SK-N-SH (cell line): ENCODE measurements around the gene HRCT1. TPM values are rescaled to one million over a fixed set of nuclear protein-coding genes. Genes with fewer than 3 reads are reported as not detected.

Experiments
- CTCF ChIA-PET: fragments of 300-600, 350-600 bp; formaldehyde crosslinking; extraction: SDS; loops from one replicate; lab custom pipeline; 2021; lab: Yijun Ruan, JAX
- POLR2A ChIA-PET: fragments of 350-600 bp; sonication (Branson Sonifier 250); formaldehyde crosslinking; extraction: SDS; loops from one replicate; lab custom pipeline; 2020; ENCODE audit warnings: antibody characterized with exemption, inconsistent platforms; lab: Yijun Ruan, JAX
- DNase-seq: peaks from one replicate; pipeline ENCODE4 v3.0.0; 2012
- H2AFZ ChIP-seq: fragments of 200-600 bp; sonication (generic); 2 replicates; pipeline ENCODE4 v1.8.1; 2016; ENCODE audit warnings: antibody characterized with exemption, mild to moderate bottlenecking, low read depth
- H3F3A ChIP-seq: fragments of 200-600 bp; sonication (generic); replicated peaks from 2 replicates; pipeline ENCODE3; 2016; ENCODE audit warnings: antibody characterized with exemption, mild to moderate bottlenecking; ENCODE audit not compliant: insufficient read depth
- H3K27ac ChIP-seq, 2 experiments: fragments of 200-500 bp in 1 of 2; fragments of 200-600 bp in 1 of 2; sonication (Bioruptor generic) in 1 of 2; sonication (generic), shearing (Covaris generic) in 1 of 2; 2 replicates each; pipeline versions ENCODE4 v1.5.1 to v1.6.1; 2014 to 2016; ENCODE audit warnings: low read depth in 2 of 2, inconsistent platforms in 1 of 2, low read length in 1 of 2, mild to moderate bottlenecking in 1 of 2, mixed read lengths in 1 of 2
- H3K27me3 ChIP-seq: fragments of 200-600 bp; sonication (generic), shearing (Covaris generic); 2 replicates; pipeline ENCODE4 v1.6.1; 2016; ENCODE audit warnings: mixed run types; ENCODE audit not compliant: insufficient read depth
- H3K36me3 ChIP-seq, 2 experiments: fragments of 200-500 bp in 1 of 2; fragments of 200-600 bp in 1 of 2; sonication (Bioruptor generic) in 1 of 2; sonication (generic) in 1 of 2; replicated peaks in 1 of 2; 2 replicates each; pipeline versions ENCODE3 to v1.5.1; 2014 to 2016; ENCODE audit warnings: low read length in 1 of 2, mild to moderate bottlenecking in 1 of 2; ENCODE audit not compliant: insufficient read depth in 2 of 2, control insufficient read depth in 1 of 2
- H3K4me1 ChIP-seq, 2 experiments: fragments of 200-500 bp in 1 of 2; fragments of 200-600 bp in 1 of 2; sonication (Bioruptor generic) in 1 of 2; sonication (generic), shearing (Covaris generic) in 1 of 2; 2 replicates each; pipeline versions ENCODE4 v1.5.1 to v1.6.1; 2014 to 2016; ENCODE audit warnings: low read depth in 1 of 2, low read length in 1 of 2, mixed run types in 1 of 2; ENCODE audit not compliant: insufficient read depth in 2 of 2, control insufficient read depth in 1 of 2
- H3K4me2 ChIP-seq: fragments of 200-600 bp; sonication (generic), shearing (Covaris generic); 2 replicates; pipeline ENCODE4 v1.6.1; 2017; ENCODE audit warnings: mixed run types
- H3K4me3 ChIP-seq, 2 experiments: fragments of 200-500 bp in 1 of 2; fragments of 200-600 bp in 1 of 2; sonication (Bioruptor generic) in 1 of 2; sonication (generic), shearing (Covaris generic) in 1 of 2; 2 replicates each; pipeline versions ENCODE4 v1.5.1 to v1.8.1; 2014 to 2016; ENCODE audit warnings: low read depth in 2 of 2, inconsistent platforms in 1 of 2, low read length in 1 of 2, mild to moderate bottlenecking in 1 of 2, mixed read lengths in 1 of 2, moderate library complexity in 1 of 2
- H3K79me2 ChIP-seq: fragments of 200-600 bp; sonication (generic); 2 replicates; pipeline ENCODE4 v1.8.1; 2017; ENCODE audit warnings: mild to moderate bottlenecking; ENCODE audit not compliant: insufficient read depth
- H3K9ac ChIP-seq: fragments of 200-600 bp; sonication (generic); 2 replicates; pipeline ENCODE4 v1.6.1; 2017; ENCODE audit warnings: mixed run types
- H3K9me2 ChIP-seq: fragments of 200-600 bp; sonication (generic); 2 replicates; pipeline ENCODE4 v1.6.1; 2017; ENCODE audit warnings: mixed run types
- H3K9me3 ChIP-seq: fragments of 200-600 bp; sonication (generic); 2 replicates; pipeline ENCODE4 v1.6.1; 2017; ENCODE audit warnings: mixed run types, mild to moderate bottlenecking, moderate library complexity
- H4K20me1 ChIP-seq: fragments of 200-600 bp; sonication (generic); 2 replicates; pipeline ENCODE4 v1.6.1; 2017; ENCODE audit warnings: mild to moderate bottlenecking, mixed run types; ENCODE audit not compliant: insufficient read depth
- ELF1 ChIP-seq: IDR thresholded peaks from 2 replicates; pipeline ENCODE4 v1.4.0; 2012
- EZH2phosphoT487 ChIP-seq: fragments of 200-600 bp; sonication (generic); IDR thresholded peaks from 2 replicates; pipeline ENCODE4 v1.6.1; 2017; ENCODE audit warnings: low read depth, mixed run types, mild to moderate bottlenecking, antibody characterized with exemption, moderate library complexity, borderline replicate concordance
- FOXM1 ChIP-seq: IDR thresholded peaks from 2 replicates; pipeline ENCODE4 v1.4.0; 2012; ENCODE audit warnings: low read depth, mild to moderate bottlenecking
- GABPA ChIP-seq: IDR thresholded peaks from 2 replicates; pipeline ENCODE4 v1.4.0; 2012; ENCODE audit warnings: low read depth, mild to moderate bottlenecking
- JUND ChIP-seq: IDR thresholded peaks from 2 replicates; pipeline ENCODE4 v1.4.0; 2012
- MXI1 ChIP-seq: IDR thresholded peaks from 2 replicates; pipeline ENCODE4 v1.6.1; 2012; ENCODE audit warnings: mild to moderate bottlenecking, low read depth, low read length, improper control_type of control experiment
- NFIC ChIP-seq: IDR thresholded peaks from 2 replicates; pipeline ENCODE4 v1.4.0; 2012; ENCODE audit warnings: borderline replicate concordance
- NRF1 ChIP-seq: IDR thresholded peaks from 2 replicates; pipeline ENCODE4 v1.6.1; 2012; ENCODE audit warnings: low read depth, mild to moderate bottlenecking, low read length
- RAD21 ChIP-seq: IDR thresholded peaks from 2 replicates; pipeline ENCODE4 v1.6.1; 2012; ENCODE audit warnings: mild to moderate bottlenecking, low read length
- RCOR1 ChIP-seq: fragments of 150-350 bp; IDR thresholded peaks from 2 replicates; pipeline ENCODE4 v1.6.1; 2017; ENCODE audit warnings: antibody characterized with exemption, low read length
- RFX5 ChIP-seq: IDR thresholded peaks from 2 replicates; pipeline ENCODE4 v1.6.1; 2012; ENCODE audit warnings: mild to moderate bottlenecking, improper control_type of control experiment, low read length
- RXRA ChIP-seq: IDR thresholded peaks from 2 replicates; pipeline ENCODE4 v1.4.0; 2012; ENCODE audit warnings: low read depth, mild to moderate bottlenecking, borderline replicate concordance
- SIN3A ChIP-seq: IDR thresholded peaks from 2 replicates; pipeline ENCODE4 v1.6.1; 2012; ENCODE audit warnings: low read depth, mild to moderate bottlenecking, low read length, moderate library complexity, borderline replicate concordance
- SMC3 ChIP-seq: IDR thresholded peaks from 2 replicates; pipeline ENCODE4 v1.6.1; 2012; ENCODE audit warnings: low read depth, low read length, improper control_type of control experiment
- TAF1 ChIP-seq: IDR thresholded peaks from 2 replicates; pipeline ENCODE4 v1.6.1; 2012; ENCODE audit warnings: low read depth, mild to moderate bottlenecking, low read length, moderate library complexity, borderline replicate concordance
- WGBS: methylation state at CpG from one replicate; pipeline ENCODE4 v1.1.6; 2017; ENCODE audit warnings: low lambda C conversion rate; 5-methylcytosine and 5-hydroxymethylcytosine counted together
- polyA plus RNA-seq, 3 experiments: library from polyadenylated mRNA; depleted of rRNA; stranded (reverse); fragments of >200 nt; gene quantifications; 2 replicates each; pipeline ENCODE4 v1.2.3, GENCODE V29; 2012
- TF ChIP-seq, protein P1 (sequence below): IDR thresholded peaks from 2 replicates; pipeline ENCODE4 v1.6.1; 2012; ENCODE audit warnings: mild to moderate bottlenecking, low read depth, low read length, moderate library complexity
- TF ChIP-seq, protein P2 (sequence below): IDR thresholded peaks from 2 replicates; pipeline ENCODE4; 2012
- TF ChIP-seq, protein P3 (sequence below): IDR thresholded peaks from 2 replicates; pipeline ENCODE4 v1.4.0; 2012; ENCODE audit warnings: low read depth, borderline replicate concordance
- TF ChIP-seq, protein P4 (sequence below): IDR thresholded peaks from 2 replicates; pipeline ENCODE4 v1.4.0; 2012; ENCODE audit warnings: low read depth, borderline replicate concordance
- TF ChIP-seq, protein P5 (sequence below): IDR thresholded peaks from 2 replicates; pipeline ENCODE4 v1.4.0; 2012; ENCODE audit warnings: low read depth

The HRCT1 gene
- polyA plus RNA-seq, 1 of the 3 experiments (the other 2 are of a cell fraction), result 3.0 TPM

DNA sequence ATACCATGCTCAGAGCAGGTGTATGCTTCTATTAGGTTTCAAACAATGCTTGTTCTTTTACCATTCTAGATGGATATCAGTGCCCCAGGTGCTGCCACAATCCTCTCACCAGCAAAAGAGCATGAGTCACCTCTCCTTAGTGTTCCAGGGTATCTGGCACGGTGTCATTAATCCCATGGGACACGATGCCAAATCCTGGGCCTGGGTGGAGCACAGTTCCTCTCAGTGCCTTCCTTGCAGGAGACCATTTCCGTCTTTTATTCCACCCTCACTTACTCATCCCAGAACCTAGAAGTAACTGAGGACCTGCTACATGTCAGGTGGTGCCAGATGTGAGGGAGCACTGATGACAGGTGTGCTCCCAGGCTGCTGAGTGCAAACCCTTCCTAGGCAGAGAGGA lies 34.5 kb upstream of the HRCT1 start:
- Histone ChIP-seq H3K9me2 (no peaks in the 10 kb centered on the region), H3K4me2 (no peak overlapping the region), H4K20me1 (no peaks in the 10 kb centered on the region), H3K36me3 (no peaks in the 10 kb centered on the region), H3K27me3 (no peaks in the 10 kb centered on the region), H3K4me3 (no peak overlapping the region), H3F3A (no peaks in the 10 kb centered on the region), H3K79me2 (no peaks in the 10 kb centered on the region), H3K27ac (no peak overlapping the region), H3K4me1 (no peaks in the 10 kb centered on the region; a peak in 1 of 4 replicates), H2AFZ (no peak overlapping the region), H3K9ac (no peak overlapping the region), H3K9me3 (0 out of 2 replicates have a peak, but pooled peaks cover 6% of the 10 kb centered on the region)
- no peak for TF ChIP-seq RXRA
- 53% methylated on average over 3 of the region's 3 CpGs for WGBS
- no peak for DNase-seq
- POLR2A ChIA-PET, result no interaction called here
- CTCF ChIA-PET, result interaction anchor here (1.0 to 3.4 kb wide), 3 partner anchors 10 to 47 kb away, joined by 3 to 15 read pairs (median 3); no protein-coding TSS in a partner anchor

DNA sequence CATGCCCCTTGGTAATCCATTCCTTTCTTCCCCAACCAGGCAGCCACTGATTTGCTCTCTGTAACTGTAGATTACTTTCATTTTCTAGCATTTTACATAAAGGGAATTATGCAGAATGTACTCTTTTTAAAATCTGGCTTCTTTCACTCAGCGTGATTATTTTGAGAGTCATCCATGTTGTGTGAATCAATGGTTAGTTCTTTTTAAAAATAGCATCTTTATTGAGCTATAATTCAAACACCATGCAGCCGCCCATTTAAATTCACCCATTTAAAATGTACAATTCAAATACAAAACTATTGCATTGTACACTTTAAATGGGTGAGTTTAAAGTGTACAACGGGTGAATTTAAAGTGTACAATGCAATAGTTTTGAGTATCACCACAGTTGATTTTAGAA lies 33.5 kb upstream of the HRCT1 start:
- no peak overlapping the region for H3K9ac ChIP-seq
- H3K27ac ChIP-seq, result no peak overlapping the region
- ChIA-PET POLR2A (no interaction called here), CTCF (interaction anchor here (0.6 to 3.4 kb wide), 3 partner anchors 10 to 347 kb away, joined by 3 to 15 read pairs (median 4); no protein-coding TSS in a partner anchor)
- WGBS, result 68% methylated on average over 3 of the region's 3 CpGs
- H3K27me3 ChIP-seq, result no peaks in the 10 kb centered on the region
- no peaks in the 10 kb centered on the region; a peak in 1 of 4 replicates for H3K4me1 ChIP-seq
- no peaks in the 10 kb centered on the region for H3K9me2 ChIP-seq
- no peaks in the 10 kb centered on the region for H4K20me1 ChIP-seq
- H3K79me2 ChIP-seq, result no peaks in the 10 kb centered on the region
- no peaks in the 10 kb centered on the region for H3K36me3 ChIP-seq
- 0 out of 2 replicates have a peak, but pooled peaks cover 7% of the 10 kb centered on the region for H3K9me3 ChIP-seq
- H3F3A ChIP-seq, result no peaks in the 10 kb centered on the region
- no peak overlapping the region for H3K4me3 ChIP-seq
- H2AFZ ChIP-seq, result no peak overlapping the region
- no peak overlapping the region for H3K4me2 ChIP-seq
- TF ChIP-seq RCOR1, result no peak
- TF ChIP-seq, protein P1, sequence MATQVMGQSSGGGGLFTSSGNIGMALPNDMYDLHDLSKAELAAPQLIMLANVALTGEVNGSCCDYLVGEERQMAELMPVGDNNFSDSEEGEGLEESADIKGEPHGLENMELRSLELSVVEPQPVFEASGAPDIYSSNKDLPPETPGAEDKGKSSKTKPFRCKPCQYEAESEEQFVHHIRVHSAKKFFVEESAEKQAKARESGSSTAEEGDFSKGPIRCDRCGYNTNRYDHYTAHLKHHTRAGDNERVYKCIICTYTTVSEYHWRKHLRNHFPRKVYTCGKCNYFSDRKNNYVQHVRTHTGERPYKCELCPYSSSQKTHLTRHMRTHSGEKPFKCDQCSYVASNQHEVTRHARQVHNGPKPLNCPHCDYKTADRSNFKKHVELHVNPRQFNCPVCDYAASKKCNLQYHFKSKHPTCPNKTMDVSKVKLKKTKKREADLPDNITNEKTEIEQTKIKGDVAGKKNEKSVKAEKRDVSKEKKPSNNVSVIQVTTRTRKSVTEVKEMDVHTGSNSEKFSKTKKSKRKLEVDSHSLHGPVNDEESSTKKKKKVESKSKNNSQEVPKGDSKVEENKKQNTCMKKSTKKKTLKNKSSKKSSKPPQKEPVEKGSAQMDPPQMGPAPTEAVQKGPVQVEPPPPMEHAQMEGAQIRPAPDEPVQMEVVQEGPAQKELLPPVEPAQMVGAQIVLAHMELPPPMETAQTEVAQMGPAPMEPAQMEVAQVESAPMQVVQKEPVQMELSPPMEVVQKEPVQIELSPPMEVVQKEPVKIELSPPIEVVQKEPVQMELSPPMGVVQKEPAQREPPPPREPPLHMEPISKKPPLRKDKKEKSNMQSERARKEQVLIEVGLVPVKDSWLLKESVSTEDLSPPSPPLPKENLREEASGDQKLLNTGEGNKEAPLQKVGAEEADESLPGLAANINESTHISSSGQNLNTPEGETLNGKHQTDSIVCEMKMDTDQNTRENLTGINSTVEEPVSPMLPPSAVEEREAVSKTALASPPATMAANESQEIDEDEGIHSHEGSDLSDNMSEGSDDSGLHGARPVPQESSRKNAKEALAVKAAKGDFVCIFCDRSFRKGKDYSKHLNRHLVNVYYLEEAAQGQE, result no peak
- no peak for TF ChIP-seq EZH2phosphoT487
- TF ChIP-seq, protein P2, sequence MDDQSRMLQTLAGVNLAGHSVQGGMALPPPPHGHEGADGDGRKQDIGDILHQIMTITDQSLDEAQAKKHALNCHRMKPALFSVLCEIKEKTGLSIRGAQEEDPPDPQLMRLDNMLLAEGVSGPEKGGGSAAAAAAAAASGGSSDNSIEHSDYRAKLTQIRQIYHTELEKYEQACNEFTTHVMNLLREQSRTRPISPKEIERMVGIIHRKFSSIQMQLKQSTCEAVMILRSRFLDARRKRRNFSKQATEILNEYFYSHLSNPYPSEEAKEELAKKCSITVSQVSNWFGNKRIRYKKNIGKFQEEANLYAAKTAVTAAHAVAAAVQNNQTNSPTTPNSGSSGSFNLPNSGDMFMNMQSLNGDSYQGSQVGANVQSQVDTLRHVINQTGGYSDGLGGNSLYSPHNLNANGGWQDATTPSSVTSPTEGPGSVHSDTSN, result no peak
- no peak for TF ChIP-seq FOXM1
- no peak for TF ChIP-seq NFIC
- TF ChIP-seq, protein P3, sequence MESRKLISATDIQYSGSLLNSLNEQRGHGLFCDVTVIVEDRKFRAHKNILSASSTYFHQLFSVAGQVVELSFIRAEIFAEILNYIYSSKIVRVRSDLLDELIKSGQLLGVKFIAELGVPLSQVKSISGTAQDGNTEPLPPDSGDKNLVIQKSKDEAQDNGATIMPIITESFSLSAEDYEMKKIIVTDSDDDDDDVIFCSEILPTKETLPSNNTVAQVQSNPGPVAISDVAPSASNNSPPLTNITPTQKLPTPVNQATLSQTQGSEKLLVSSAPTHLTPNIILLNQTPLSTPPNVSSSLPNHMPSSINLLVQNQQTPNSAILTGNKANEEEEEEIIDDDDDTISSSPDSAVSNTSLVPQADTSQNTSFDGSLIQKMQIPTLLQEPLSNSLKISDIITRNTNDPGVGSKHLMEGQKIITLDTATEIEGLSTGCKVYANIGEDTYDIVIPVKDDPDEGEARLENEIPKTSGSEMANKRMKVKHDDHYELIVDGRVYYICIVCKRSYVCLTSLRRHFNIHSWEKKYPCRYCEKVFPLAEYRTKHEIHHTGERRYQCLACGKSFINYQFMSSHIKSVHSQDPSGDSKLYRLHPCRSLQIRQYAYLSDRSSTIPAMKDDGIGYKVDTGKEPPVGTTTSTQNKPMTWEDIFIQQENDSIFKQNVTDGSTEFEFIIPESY, result no peak
- TF ChIP-seq NRF1, result no peak
- TF ChIP-seq SMC3, result no peak
- TF ChIP-seq SIN3A, result no peak
- TF ChIP-seq TAF1, result no peak
- TF ChIP-seq GABPA, result no peak
- TF ChIP-seq RAD21, result no peak
- TF ChIP-seq RXRA, result no peak
- TF ChIP-seq, protein P4, sequence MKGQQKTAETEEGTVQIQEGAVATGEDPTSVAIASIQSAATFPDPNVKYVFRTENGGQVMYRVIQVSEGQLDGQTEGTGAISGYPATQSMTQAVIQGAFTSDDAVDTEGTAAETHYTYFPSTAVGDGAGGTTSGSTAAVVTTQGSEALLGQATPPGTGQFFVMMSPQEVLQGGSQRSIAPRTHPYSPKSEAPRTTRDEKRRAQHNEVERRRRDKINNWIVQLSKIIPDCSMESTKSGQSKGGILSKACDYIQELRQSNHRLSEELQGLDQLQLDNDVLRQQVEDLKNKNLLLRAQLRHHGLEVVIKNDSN, result no peak
- no peak for TF ChIP-seq JUND
- no peak for TF ChIP-seq MXI1
- TF ChIP-seq, protein P5, sequence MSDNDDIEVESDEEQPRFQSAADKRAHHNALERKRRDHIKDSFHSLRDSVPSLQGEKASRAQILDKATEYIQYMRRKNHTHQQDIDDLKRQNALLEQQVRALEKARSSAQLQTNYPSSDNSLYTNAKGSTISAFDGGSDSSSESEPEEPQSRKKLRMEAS, result no peak
- no peak for TF ChIP-seq ELF1
- no peak for TF ChIP-seq RFX5
- DNase-seq, result no peak
